H1 (cell line): Measurements from ENCODE around the gene TMEM145.

Experiments
- BRCA1 ChIP-seq: IDR thresholded peaks from 2 replicates; pipeline ENCODE4 v1.6.1; 2012; ENCODE audit warnings: low read depth, low read length, improper control_type of control experiment
- CEBPB ChIP-seq: IDR thresholded peaks from 2 replicates; pipeline ENCODE4 v1.6.1; 2012; ENCODE audit warnings: low read depth, low read length
- CTCF ChIP-seq, 3 experiments: IDR thresholded peaks; 1 replicate in 2 of 3; 2 replicates in 1 of 3; pipeline versions ENCODE4 v1.5.1 to v1.6.1; 2011; ENCODE audit warnings: low read length in 3 of 3, mild to moderate bottlenecking in 3 of 3, inconsistent platforms in 2 of 3, low read depth in 1 of 3, moderate library complexity in 1 of 3; ENCODE audit not compliant: insufficient read depth in 1 of 3; ENCODE audit errors: control extremely low read depth in 1 of 3
- EP300 ChIP-seq, 2 experiments: IDR thresholded peaks; 1 replicate in 1 of 2; 2 replicates in 1 of 2; pipeline ENCODE4 v1.6.1; 2011 to 2012; ENCODE audit warnings: low read depth in 2 of 2, low read length in 2 of 2, mild to moderate bottlenecking in 2 of 2, borderline replicate concordance in 1 of 2, inconsistent platforms in 1 of 2, moderate library complexity in 1 of 2
- EZH2 ChIP-seq: fragments of 200-600 bp; sonication (generic); IDR thresholded peaks from 2 replicates; pipeline ENCODE4 v1.7.1; 2012; ENCODE audit warnings: low read depth, mild to moderate bottlenecking, moderate library complexity, low read length, inconsistent platforms; ENCODE audit not compliant: severe bottlenecking
- MAX ChIP-seq: IDR thresholded peaks from 2 replicates; pipeline ENCODE4 v1.6.1; 2012; ENCODE audit warnings: inconsistent platforms
- PHF8 ChIP-seq: fragments of 200-600 bp; sonication (generic); conservative IDR thresholded peaks from 2 replicates; pipeline ENCODE4 v1.7.1; 2012; ENCODE audit warnings: low read depth, mild to moderate bottlenecking, inconsistent platforms, low read length, moderate library complexity
- POLR2A ChIP-seq, 2 experiments: IDR thresholded peaks; 1 replicate in 1 of 2; 2 replicates in 1 of 2; pipeline ENCODE4 v1.6.1; 2011; ENCODE audit warnings: low read depth in 2 of 2, low read length in 2 of 2, mild to moderate bottlenecking in 2 of 2; ENCODE audit errors: control extremely low read depth in 1 of 2
- TEAD4 ChIP-seq: IDR thresholded peaks from 2 replicates; pipeline ENCODE4 v1.6.1; 2012; ENCODE audit warnings: low read depth, low read length, inconsistent platforms, mixed read lengths

GRCh38 chr19:42312370-42312769 is 739 bp upstream of the TMEM145 start:
- TF ChIP-seq CTCF (IDR thresholded peaks at IDR 0.05; ENCODE audit: control extremely low read depth in 1 of 3, insufficient read depth in 1 of 3, low read depth in 1 of 3, low read length in 3 of 3) (no peak), PHF8 (no peak), EZH2 (no peak), EP300 (IDR thresholded peaks at IDR 0.05; ENCODE audit: borderline replicate concordance in 1 of 2, low read depth in 2 of 2, low read length in 2 of 2) (no peak), BRCA1 (no peak), POLR2A (IDR thresholded peaks at IDR 0.05; ENCODE audit: control extremely low read depth in 1 of 2, low read depth in 2 of 2, low read length in 2 of 2) (no peak), MAX (no peak), TEAD4 (no peak), CEBPB (no peak)
